ENCODE data around the gene NSUN3.

DNA sequence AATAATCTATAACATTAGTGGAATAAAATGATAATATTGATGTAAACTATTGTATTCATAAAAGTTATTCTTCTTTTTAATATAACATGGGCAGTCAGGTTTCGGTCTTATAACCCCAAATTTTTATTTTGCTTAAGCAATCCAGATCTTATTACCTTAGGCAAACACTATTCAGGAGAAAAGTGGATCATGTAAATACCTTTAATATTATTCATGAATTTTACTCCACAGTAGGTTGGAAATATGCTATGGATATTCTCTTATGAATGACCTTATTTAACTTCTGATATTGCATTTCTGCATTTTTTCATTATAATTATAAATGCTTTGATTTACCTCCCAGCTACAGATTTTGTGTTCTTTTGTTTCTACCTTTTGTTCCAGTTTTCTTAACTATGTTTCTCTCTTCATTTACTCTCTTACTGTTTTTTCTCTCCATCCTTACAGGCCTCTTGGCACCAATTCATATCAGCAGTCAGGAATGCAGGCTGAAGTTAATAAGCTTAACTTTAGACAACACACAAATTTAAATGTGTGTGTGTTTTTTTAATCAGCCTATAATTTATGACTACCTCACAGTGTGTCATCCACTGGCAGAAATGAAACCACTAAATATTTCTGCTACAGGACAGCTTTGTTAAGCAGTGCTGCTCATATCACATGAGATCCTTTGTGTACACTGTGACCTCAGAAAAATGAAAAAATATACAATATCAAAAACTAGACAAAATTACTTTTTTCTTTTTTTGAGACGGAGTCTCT, 111.0 kb downstream of the NSUN3 start:
- TF ChIP-seq, protein P1, sequence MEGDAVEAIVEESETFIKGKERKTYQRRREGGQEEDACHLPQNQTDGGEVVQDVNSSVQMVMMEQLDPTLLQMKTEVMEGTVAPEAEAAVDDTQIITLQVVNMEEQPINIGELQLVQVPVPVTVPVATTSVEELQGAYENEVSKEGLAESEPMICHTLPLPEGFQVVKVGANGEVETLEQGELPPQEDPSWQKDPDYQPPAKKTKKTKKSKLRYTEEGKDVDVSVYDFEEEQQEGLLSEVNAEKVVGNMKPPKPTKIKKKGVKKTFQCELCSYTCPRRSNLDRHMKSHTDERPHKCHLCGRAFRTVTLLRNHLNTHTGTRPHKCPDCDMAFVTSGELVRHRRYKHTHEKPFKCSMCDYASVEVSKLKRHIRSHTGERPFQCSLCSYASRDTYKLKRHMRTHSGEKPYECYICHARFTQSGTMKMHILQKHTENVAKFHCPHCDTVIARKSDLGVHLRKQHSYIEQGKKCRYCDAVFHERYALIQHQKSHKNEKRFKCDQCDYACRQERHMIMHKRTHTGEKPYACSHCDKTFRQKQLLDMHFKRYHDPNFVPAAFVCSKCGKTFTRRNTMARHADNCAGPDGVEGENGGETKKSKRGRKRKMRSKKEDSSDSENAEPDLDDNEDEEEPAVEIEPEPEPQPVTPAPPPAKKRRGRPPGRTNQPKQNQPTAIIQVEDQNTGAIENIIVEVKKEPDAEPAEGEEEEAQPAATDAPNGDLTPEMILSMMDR (IDR thresholded peaks at IDR 0.05), result no peak
- no peak for TF ChIP-seq EP300 (IDR thresholded peaks at IDR 0.05)
